Measurements from ENCODE around the gene CDH4. TPM values are rescaled to one million over a fixed set of nuclear protein-coding genes. Genes with fewer than 3 reads are reported as not detected.

The CDH4 gene
- total and polyA plus RNA-seq, 2 of the 8 experiments (the other 6 are each of a cell fraction or from before 2014, with no cell fraction given), result 4.3 to 7.9 TPM

GRCh38 chr20:61941721-61942405 lies 689.8 kb downstream of the CDH4 start:
- Histone ChIP-seq H3K4me3 (ENCODE audit: extremely low read depth in 1 of 4, insufficient read depth in 2 of 4, low read depth in 3 of 4, low read length in 4 of 4) (no peak overlapping the region), H2BK15ac (ENCODE audit: low read length) (no peak overlapping the region), H4K20me1 (replicated peaks in 1 of 2; ENCODE audit: control insufficient read depth in 1 of 2, insufficient read depth in 2 of 2, low read length in 2 of 2) (no peaks in the 10 kb centered on the region), H3K9ac (replicated peaks in 1 of 4; ENCODE audit: extremely low read depth in 1 of 4, low read depth in 3 of 4, low read length in 3 of 4) (no peak overlapping the region), H3K23me2 (ENCODE audit: low read depth, low read length) (no peaks in the 10 kb centered on the region), H3K4ac (replicated peaks; ENCODE audit: insufficient read length, low read depth, low read length) (no peak overlapping the region), H3K4me2 (ENCODE audit: insufficient read depth in 1 of 2, low read depth in 2 of 2, low read length in 2 of 2) (no peak overlapping the region), H3K79me2 (ENCODE audit: control insufficient read depth in 1 of 2, insufficient read depth in 2 of 2, low read length in 2 of 2) (no peaks in the 10 kb centered on the region), H3K23ac (ENCODE audit: insufficient read length) (no peak overlapping the region), H3K27ac (ENCODE audit: low read depth, low read length) (no peak overlapping the region), H3K9me3 (ENCODE audit: insufficient read depth in 2 of 2, low read depth in 1 of 2, low read length in 1 of 2) (no peaks in the 10 kb centered on the region), H3K56ac (replicated peaks; ENCODE audit: insufficient read length, low read depth, low read length) (no peak overlapping the region), H2BK5ac (ENCODE audit: low read depth, low read length) (no peak overlapping the region), H2BK12ac (ENCODE audit: low read depth, low read length) (no peak overlapping the region), H3K36me3 (ENCODE audit: control insufficient read depth in 2 of 4, insufficient read depth in 4 of 4, low read length in 3 of 4) (no peaks in the 10 kb centered on the region), H3K79me1 (ENCODE audit: low read depth, low read length) (no peaks in the 10 kb centered on the region), H3K27me3 (replicated peaks in 1 of 4; ENCODE audit: control insufficient read depth in 3 of 4, extremely low read depth in 1 of 4, insufficient read depth in 3 of 4, low read length in 3 of 4) (no peaks in the 10 kb centered on the region), H2BK20ac (ENCODE audit: low read length) (no peak overlapping the region), H2AFZ (ENCODE audit: low read length) (no peak overlapping the region), H2AK5ac (ENCODE audit: low read depth, low read length) (no peak overlapping the region), H4K91ac (replicated peaks; ENCODE audit: insufficient read length, low read length) (no peak overlapping the region), H3K14ac (ENCODE audit: insufficient read length) (no peak overlapping the region), H3K18ac (ENCODE audit: extremely low read depth, low read length) (no peak overlapping the region; the same call in 1 of the 2 replicates), H2BK120ac (replicated peaks; ENCODE audit: low read depth, low read length) (no peak overlapping the region), H3K4me1 (replicated peaks in 1 of 4; ENCODE audit: control insufficient read depth in 3 of 4, insufficient read depth in 4 of 4, low read length in 3 of 4) (peaks cover 0 to 5% (median 3%) of the 10 kb centered on the region in 4 experiments; a peak in 2 of 7 replicates), H4K8ac (ENCODE audit: extremely low read depth, insufficient read depth, low read length) (peak overlapping the region; percentile 68; the same call in 1 of the 2 replicates), H4K5ac (ENCODE audit: insufficient read length, low read depth, low read length) (no peak overlapping the region)
- CTCF ChIA-PET (ENCODE audit: partially characterized antibody), result no interaction called here
- FAIRE-seq, result no peak
- 84% methylated on average over 15 of the region's 16 CpGs; no CpG with 5 or more reads in 1 of the 2 experiments for WGBS, 2 experiments (ENCODE audit: extremely low coverage in 1 of 2, insufficient coverage in 1 of 2, insufficient read length in 1 of 2, insufficient replicate concordance in 2 of 2, low coverage in 1 of 2, low lambda C conversion rate in 2 of 2, missing lambda C conversion rate in 1 of 2)
- no peak for DNase-seq (ENCODE audit: low read depth in 1 of 2, low spot score in 2 of 2)
- POLR2A ChIA-PET (ENCODE audit: partially characterized antibody), result no interaction called here
- TF ChIP-seq ASH2L (IDR thresholded peaks at IDR 0.05; ENCODE audit: low read length), result no peak
- TF ChIP-seq TEAD4 (IDR thresholded peaks at IDR 0.05; ENCODE audit: low read depth, low read length), result no peak
- TF ChIP-seq RFX5 (IDR thresholded peaks at IDR 0.05; ENCODE audit: borderline replicate concordance, low read depth, low read length), result no peak
- no peak for TF ChIP-seq NANOG (IDR thresholded peaks at IDR 0.05; ENCODE audit: insufficient read depth, low read depth, low read length, poor library complexity, severe bottlenecking)
- no peak for TF ChIP-seq RXRA (IDR thresholded peaks at IDR 0.05; ENCODE audit: insufficient read depth, low read depth, low read length)
- no peak for TF ChIP-seq YY1 (IDR thresholded peaks at IDR 0.05; ENCODE audit: low read depth, low read length)
- no peak for TF ChIP-seq FOSL1 (IDR thresholded peaks at IDR 0.05; ENCODE audit: insufficient read depth, low read depth, low read length)
- TF ChIP-seq EZH2 (IDR thresholded peaks at IDR 0.05; ENCODE audit: low read depth, low read length, severe bottlenecking), result no peak
- no peak for TF ChIP-seq CTBP2 (IDR thresholded peaks at IDR 0.05; ENCODE audit: borderline replicate concordance, insufficient read depth, insufficient read length, low read length)
- TF ChIP-seq POLR2AphosphoS5 (IDR thresholded peaks at IDR 0.05; ENCODE audit: low read depth, low read length), result no peak
- TF ChIP-seq TBP (IDR thresholded peaks at IDR 0.05; ENCODE audit: low read depth, low read length), result no peak
- no peak for TF ChIP-seq TCF12 (IDR thresholded peaks at IDR 0.05; ENCODE audit: low read depth, low read length)
- no peak for TF ChIP-seq EGR1 (IDR thresholded peaks at IDR 0.05; ENCODE audit: borderline replicate concordance, low read depth, low read length)
- TF ChIP-seq CHD2 (IDR thresholded peaks at IDR 0.05; ENCODE audit: low read length), result no peak

All from H1 (cell line).